Measurements from ENCODE around the gene PTPRN.

Gene PTPRN

DNA sequence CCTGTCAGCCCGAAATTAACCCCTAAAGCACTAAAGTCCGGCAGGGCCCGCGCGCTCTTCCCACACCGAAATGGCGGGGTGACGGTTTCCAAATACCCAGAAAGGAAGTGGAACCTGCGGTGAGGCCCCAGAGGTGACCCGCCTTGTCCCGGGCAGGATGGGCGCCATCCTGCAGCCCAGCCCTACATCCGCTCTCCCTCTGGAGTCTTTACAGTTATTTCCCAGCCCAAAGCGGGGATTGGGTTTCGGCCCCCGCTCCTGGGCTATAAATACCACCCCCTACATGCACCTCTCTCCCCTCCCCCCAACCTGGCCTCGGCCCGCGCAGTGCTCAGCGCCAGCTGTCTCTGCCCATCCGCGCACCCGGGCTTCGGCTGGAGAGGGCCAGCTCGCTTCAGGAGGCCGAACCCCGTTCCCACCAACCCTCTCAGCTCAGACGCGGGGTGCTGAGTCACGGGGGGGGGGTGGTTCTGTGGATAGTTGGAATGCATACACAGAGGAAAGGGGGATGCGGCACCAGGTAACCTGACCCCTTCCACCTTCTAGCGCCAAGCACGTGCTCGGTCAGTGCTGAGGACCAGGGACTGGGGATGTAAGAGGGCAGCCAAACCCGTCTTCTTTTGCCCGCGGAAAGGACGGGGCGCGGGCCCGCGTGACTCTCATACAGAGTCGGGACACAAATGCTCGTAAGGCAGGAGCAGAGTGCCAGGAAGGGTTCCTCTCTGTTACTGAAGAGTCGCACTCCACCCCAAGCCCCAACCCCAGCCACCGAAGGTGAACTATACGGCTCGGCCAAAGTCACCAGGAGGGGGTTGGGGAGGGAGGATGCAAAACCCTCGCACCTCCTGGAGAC lies 56.1 kb downstream of the PTPRN start, which contains the start of gene TUBA4B:
TUBA4B (plus strand) TSS at position 344 of the 853 bp plus-strand sequence; CDS start at position 509, 165 bp downstream.
- no peak for DNase-seq (ENCODE audit: extremely low spot score)
- TF ChIP-seq L3MBTL2 (conservative IDR thresholded peaks at IDR 0.05) (0 out of 2 replicates have a peak, but pooled peaks have one; percentile 44), FOXA1 (IDR thresholded peaks at IDR 0.05) (no peak), HDGF (IDR thresholded peaks at IDR 0.05; ENCODE audit: borderline replicate concordance) (no peak)
- POLR2A ChIA-PET = interaction anchor here (0.6 to 3.9 kb wide), 3 partner anchors 8 to 126 kb away, joined by 3 to 28 read pairs (median 5); partner anchors contain the start of genes ANKZF1, ATG9A, GLB1L and STK16
- CTCF ChIA-PET = interaction anchor here (0.5 to 0.6 kb wide), 2 partner anchors 8 to 288 kb away, joined by 3 read pairs; no protein-coding TSS in a partner anchor

DNA sequence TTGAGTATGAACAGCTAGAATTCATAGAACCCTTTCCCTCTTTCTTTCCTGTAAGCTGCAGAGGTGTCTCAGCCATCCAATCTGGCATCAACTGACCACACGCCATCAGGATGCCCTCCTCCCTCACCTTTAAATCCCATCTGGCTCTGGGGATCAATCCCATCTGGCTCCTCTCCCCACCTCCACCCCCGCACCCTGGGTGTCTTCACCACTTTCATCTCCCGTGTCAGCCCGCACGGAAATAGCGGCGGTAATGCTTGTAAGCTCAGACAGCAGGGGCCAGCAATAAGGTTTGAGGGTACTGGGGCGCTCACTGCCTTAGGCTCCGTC lies 56.7 kb downstream of the PTPRN start:
- CTCF ChIA-PET = interaction anchor here (0.5 to 1.6 kb wide), 3 partner anchors 9 to 289 kb away, joined by 3 to 5 read pairs (median 3); no protein-coding TSS in a partner anchor
- no peak for DNase-seq (ENCODE audit: extremely low spot score)
- TF ChIP-seq TARDBP (IDR thresholded peaks at IDR 0.05) = no peak
- TF ChIP-seq ELF4 (IDR thresholded peaks at IDR 0.05) = no peak
- TF ChIP-seq FOXA1 (IDR thresholded peaks at IDR 0.05) = no peak
- no peak for TF ChIP-seq ZNF384 (IDR thresholded peaks at IDR 0.05)
- POLR2A ChIA-PET = interaction anchor here (0.6 to 1.6 kb wide), 2 partner anchors 23 to 126 kb away, joined by 3 to 5 read pairs; partner anchors contain the start of genes ANKZF1 and ATG9A

DNA sequence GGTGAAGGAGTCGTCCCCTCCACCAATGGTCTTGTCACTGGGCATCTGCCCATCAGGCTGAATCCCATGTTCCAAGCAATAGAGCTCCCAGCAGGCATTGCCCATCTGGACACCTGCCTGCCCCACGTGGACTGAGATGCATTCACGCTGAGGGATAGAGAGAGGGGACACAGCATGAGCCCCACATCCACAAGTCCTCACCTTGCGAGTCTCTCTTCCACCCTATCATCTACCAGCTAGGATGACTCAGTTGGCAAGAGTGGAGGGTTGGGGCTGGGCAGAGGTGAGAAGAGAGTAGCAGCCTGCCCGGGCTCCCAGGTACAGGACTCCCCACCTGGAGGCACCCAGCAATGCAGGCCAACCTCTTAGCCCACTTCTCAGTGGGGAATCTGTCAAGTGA lies 57.1 kb downstream of the PTPRN start:
- POLR2A ChIA-PET = interaction anchor here (0.9 to 1.6 kb wide), 3 partner anchors 9 to 22 kb away, joined by 3 to 6 read pairs (median 5); partner anchors contain the start of genes ANKZF1 and ATG9A
- TF ChIP-seq ELF4 (IDR thresholded peaks at IDR 0.05) (no peak), CTBP1 (IDR thresholded peaks at IDR 0.05; ENCODE audit: borderline replicate concordance) (no peak), BHLHE40 (IDR thresholded peaks at IDR 0.05; ENCODE audit: borderline replicate concordance) (no peak), FOXM1 (IDR thresholded peaks at IDR 0.05; ENCODE audit: borderline replicate concordance) (no peak), FOXA1 (IDR thresholded peaks at IDR 0.05) (no peak), ZNF384 (IDR thresholded peaks at IDR 0.05) (no peak), ARNT (IDR thresholded peaks at IDR 0.05) (no peak)
- CTCF ChIA-PET = interaction anchor here (1.6 kb wide), 1 partner anchor 43 kb away, joined by 5 read pairs; no protein-coding TSS in a partner anchor
- no peak for DNase-seq (ENCODE audit: extremely low spot score)

DNA sequence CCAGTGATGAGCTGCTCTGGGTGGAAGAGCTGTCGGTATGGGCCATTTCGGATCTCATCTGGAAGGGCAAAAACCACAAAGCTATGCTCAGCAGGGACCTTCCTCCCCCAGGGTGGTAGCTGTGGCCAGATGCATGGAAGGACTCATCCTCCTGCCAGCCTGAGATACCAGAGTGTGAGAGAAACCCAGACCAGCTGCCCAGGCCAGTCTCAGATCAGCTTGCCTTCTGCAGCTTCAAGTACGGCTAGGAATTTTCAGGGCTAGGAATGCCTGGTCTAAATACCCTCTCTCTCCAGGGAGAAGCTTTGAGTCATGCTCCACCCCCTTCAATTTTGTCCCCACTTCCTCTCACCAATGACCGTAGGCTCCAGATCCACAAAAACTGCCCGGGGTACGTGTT lies 57.5 kb downstream of the PTPRN start:
- ChIA-PET CTCF (interaction anchor here (1.6 kb wide), 1 partner anchor 43 kb away, joined by 5 read pairs; no protein-coding TSS in a partner anchor), POLR2A (interaction anchor here (0.9 to 1.6 kb wide), 3 partner anchors 9 to 22 kb away, joined by 3 to 6 read pairs (median 5); partner anchors contain the start of genes ANKZF1 and ATG9A)
- DNase-seq (ENCODE audit: extremely low spot score) = no peak
- TF ChIP-seq, protein P1, sequence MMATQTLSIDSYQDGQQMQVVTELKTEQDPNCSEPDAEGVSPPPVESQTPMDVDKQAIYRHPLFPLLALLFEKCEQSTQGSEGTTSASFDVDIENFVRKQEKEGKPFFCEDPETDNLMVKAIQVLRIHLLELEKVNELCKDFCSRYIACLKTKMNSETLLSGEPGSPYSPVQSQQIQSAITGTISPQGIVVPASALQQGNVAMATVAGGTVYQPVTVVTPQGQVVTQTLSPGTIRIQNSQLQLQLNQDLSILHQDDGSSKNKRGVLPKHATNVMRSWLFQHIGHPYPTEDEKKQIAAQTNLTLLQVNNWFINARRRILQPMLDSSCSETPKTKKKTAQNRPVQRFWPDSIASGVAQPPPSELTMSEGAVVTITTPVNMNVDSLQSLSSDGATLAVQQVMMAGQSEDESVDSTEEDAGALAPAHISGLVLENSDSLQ (IDR thresholded peaks at IDR 0.05) = no peak
- TF ChIP-seq L3MBTL2 (conservative IDR thresholded peaks at IDR 0.05) = no peak
- no peak for TF ChIP-seq HDGF (IDR thresholded peaks at IDR 0.05; ENCODE audit: borderline replicate concordance)
- no peak for TF ChIP-seq FOXM1 (IDR thresholded peaks at IDR 0.05; ENCODE audit: borderline replicate concordance)
- no peak for TF ChIP-seq SUZ12 (IDR thresholded peaks at IDR 0.05)
- TF ChIP-seq CTBP1 (IDR thresholded peaks at IDR 0.05; ENCODE audit: borderline replicate concordance) = no peak
- no peak for TF ChIP-seq BHLHE40 (IDR thresholded peaks at IDR 0.05; ENCODE audit: borderline replicate concordance)
- TF ChIP-seq ZNF384 (IDR thresholded peaks at IDR 0.05) = no peak
- TF ChIP-seq ELF4 (IDR thresholded peaks at IDR 0.05) = no peak

DNA sequence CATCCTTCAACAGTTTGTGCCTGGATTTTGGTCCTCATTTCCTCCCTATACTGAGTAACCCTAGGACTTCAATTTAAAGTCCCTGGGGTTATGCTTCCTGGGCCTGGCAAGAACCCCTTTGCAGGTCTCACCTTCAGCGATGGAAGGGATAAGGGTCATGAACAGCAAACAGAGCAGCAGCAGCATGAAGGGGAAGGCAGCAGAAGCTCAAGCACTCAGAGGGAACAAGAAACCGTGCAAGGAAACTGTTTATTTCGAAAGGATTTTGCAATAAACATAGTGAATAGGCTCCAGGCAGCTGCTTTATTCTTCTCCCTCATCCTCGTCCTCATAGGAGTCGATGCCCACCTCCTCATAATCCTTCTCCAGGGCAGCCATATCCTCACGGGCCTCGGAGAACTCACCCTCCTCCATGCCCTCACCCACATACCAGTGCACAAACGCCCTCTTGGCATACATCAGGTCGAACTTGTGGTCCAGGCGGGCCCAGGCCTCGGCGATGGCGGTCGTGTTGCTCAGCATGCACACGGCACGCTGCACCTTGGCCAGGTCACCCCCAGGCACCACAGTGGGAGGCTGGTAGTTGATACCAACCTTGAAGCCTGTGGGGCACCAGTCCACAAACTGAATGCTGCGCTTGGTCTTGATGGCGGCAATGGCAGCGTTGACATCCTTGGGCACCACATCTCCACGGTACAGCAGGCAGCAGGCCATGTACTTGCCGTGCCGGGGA lies 59.0 kb downstream of the PTPRN start:
- DNase-seq (ENCODE audit: extremely low spot score) = no peak
- ChIA-PET POLR2A (interaction anchor here (1.0 to 1.9 kb wide), 4 partner anchors 20 to 45 kb away, joined by 3 to 7 read pairs (median 6); partner anchors contain the start of genes ANKZF1, ATG9A and ZFAND2B), CTCF (interaction anchor here (1.4 kb wide), 1 partner anchor 44 kb away, joined by 5 read pairs; no protein-coding TSS in a partner anchor)
- TF ChIP-seq ARNT (IDR thresholded peaks at IDR 0.05) = no peak
- TF ChIP-seq FOXM1 (IDR thresholded peaks at IDR 0.05; ENCODE audit: borderline replicate concordance) = no peak
- TF ChIP-seq TARDBP (IDR thresholded peaks at IDR 0.05) = no peak
- TF ChIP-seq CTBP1 (IDR thresholded peaks at IDR 0.05; ENCODE audit: borderline replicate concordance) = no peak
- no peak for TF ChIP-seq ELF4 (IDR thresholded peaks at IDR 0.05)
- TF ChIP-seq ZNF384 (IDR thresholded peaks at IDR 0.05) = no peak
- no peak for TF ChIP-seq LEF1 (IDR thresholded peaks at IDR 0.05; ENCODE audit: borderline replicate concordance)
- no peak for TF ChIP-seq SP1 (IDR thresholded peaks at IDR 0.05)
- TF ChIP-seq FOXA1 (IDR thresholded peaks at IDR 0.05) = no peak
- no peak for TF ChIP-seq SUZ12 (IDR thresholded peaks at IDR 0.05)
- no peak for TF ChIP-seq L3MBTL2 (conservative IDR thresholded peaks at IDR 0.05)

DNA sequence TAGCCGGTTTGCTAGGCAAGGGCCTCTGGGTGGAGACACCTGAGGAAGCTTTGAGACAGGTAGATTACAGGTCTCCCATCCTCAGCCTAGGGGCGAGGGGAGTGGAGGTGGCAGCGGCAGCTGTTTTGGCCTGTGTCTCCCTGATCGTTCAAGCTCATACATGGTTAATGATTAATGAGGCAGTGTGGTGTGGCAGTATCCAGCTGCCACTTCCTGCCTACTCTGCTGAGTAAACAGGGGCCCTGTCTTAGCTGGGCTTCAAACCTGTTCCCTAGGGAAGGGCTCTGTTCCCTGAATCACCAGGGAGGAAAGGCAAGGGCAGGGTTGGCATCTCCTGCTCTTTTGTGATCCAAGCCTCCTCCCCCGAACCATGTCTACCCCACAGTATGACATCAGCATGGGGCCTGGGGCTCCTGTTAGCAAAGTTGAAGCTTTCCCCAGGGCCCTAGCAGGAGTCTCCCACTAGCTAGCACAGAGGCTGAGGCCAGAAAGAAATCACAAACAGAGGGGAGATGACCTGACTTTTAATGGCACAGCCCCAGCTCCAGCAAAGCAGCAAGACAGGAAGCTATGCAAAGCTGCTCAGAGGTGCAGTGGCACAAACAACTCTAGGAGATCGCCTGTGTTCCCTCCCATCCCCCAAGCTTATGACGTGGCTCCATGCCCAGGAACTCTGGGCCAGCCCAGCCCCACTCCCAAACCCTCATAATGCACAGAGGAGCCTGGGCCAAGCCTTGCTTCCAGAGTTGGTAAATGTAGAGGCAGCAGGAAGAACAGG lies 59.8 kb downstream of the PTPRN start:
- ChIA-PET POLR2A (interaction anchor here (0.9 to 2.6 kb wide), 6 partner anchors 20 to 46 kb away, joined by 3 to 7 read pairs (median 6); partner anchors contain the start of genes ANKZF1, ATG9A, DNAJB2 and ZFAND2B), CTCF (interaction anchor here (1.4 kb wide), 1 partner anchor 45 kb away, joined by 5 read pairs; no protein-coding TSS in a partner anchor)
- TF ChIP-seq CTBP1 (IDR thresholded peaks at IDR 0.05; ENCODE audit: borderline replicate concordance) (no peak), HDGF (IDR thresholded peaks at IDR 0.05; ENCODE audit: borderline replicate concordance) (no peak), TARDBP (IDR thresholded peaks at IDR 0.05) (no peak), FOXK2 (IDR thresholded peaks at IDR 0.05) (no peak), SUZ12 (IDR thresholded peaks at IDR 0.05) (no peak), FOXM1 (IDR thresholded peaks at IDR 0.05; ENCODE audit: borderline replicate concordance) (no peak), ELF4 (IDR thresholded peaks at IDR 0.05) (no peak), ZNF384 (IDR thresholded peaks at IDR 0.05) (no peak), SP1 (IDR thresholded peaks at IDR 0.05) (no peak), LEF1 (IDR thresholded peaks at IDR 0.05; ENCODE audit: borderline replicate concordance) (no peak), ARNT (IDR thresholded peaks at IDR 0.05) (no peak), L3MBTL2 (conservative IDR thresholded peaks at IDR 0.05) (no peak), BHLHE40 (IDR thresholded peaks at IDR 0.05; ENCODE audit: borderline replicate concordance) (no peak), NFRKB (IDR thresholded peaks at IDR 0.05) (no peak), FOXA1 (IDR thresholded peaks at IDR 0.05) (no peak)
- TF ChIP-seq, protein P1 (IDR thresholded peaks at IDR 0.05) = no peak
- no peak for DNase-seq (ENCODE audit: extremely low spot score)

Measured in HEK293T (cell line).